ENCODE data around the gene TRIM59. TPM values are rescaled to one million over a fixed set of nuclear protein-coding genes. Genes with fewer than 3 reads are reported as not detected.
"Not testable (repeated sequence)": the region's sequence is repeated elsewhere in the genome, so short reads cannot be mapped to it uniquely, and the experiment has no call there.

The TRIM59 gene
- total and polyA plus RNA-seq, 2 experiments from 2014 or later, result 11.1 to 15.5 TPM

- Histone ChIP-seq H3K27ac (no peak overlapping the region), H3K27me3 (no peaks in the 10 kb centered on the region), H3K4me1 (ENCODE audit: low read depth) (no peaks in the 10 kb centered on the region), H3K4me3 (no peak overlapping the region), H3K9me3 (ENCODE audit: low read depth) (no peaks in the 10 kb centered on the region), H3K36me3 (no peaks in the 10 kb centered on the region)
- TF ChIP-seq, protein P1, sequence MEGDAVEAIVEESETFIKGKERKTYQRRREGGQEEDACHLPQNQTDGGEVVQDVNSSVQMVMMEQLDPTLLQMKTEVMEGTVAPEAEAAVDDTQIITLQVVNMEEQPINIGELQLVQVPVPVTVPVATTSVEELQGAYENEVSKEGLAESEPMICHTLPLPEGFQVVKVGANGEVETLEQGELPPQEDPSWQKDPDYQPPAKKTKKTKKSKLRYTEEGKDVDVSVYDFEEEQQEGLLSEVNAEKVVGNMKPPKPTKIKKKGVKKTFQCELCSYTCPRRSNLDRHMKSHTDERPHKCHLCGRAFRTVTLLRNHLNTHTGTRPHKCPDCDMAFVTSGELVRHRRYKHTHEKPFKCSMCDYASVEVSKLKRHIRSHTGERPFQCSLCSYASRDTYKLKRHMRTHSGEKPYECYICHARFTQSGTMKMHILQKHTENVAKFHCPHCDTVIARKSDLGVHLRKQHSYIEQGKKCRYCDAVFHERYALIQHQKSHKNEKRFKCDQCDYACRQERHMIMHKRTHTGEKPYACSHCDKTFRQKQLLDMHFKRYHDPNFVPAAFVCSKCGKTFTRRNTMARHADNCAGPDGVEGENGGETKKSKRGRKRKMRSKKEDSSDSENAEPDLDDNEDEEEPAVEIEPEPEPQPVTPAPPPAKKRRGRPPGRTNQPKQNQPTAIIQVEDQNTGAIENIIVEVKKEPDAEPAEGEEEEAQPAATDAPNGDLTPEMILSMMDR (IDR thresholded peaks at IDR 0.05; ENCODE audit: low read depth, low read length), result no peak
- DNase-seq (ENCODE audit: low read depth in 1 of 2, low spot score in 1 of 2), result no peak
Observed at GRCh38 chr3:160455846-160456245, 6.3 kb upstream of the TRIM59 start.

GRCh38 chr3:160454995-160455394 lies 5.4 kb upstream of the TRIM59 start:
- DNase-seq (ENCODE audit: low read depth in 1 of 2, low spot score in 1 of 2), result no peak
- Histone ChIP-seq H3K9me3 (ENCODE audit: low read depth) (no peaks in the 10 kb centered on the region), H3K4me1 (ENCODE audit: low read depth) (no peaks in the 10 kb centered on the region), H3K36me3 (no peaks in the 10 kb centered on the region), H3K27ac (no peak overlapping the region), H3K27me3 (no peaks in the 10 kb centered on the region), H3K4me3 (no peak overlapping the region)
- TF ChIP-seq, protein P1 (IDR thresholded peaks at IDR 0.05; ENCODE audit: low read depth, low read length), result no peak

DNA sequence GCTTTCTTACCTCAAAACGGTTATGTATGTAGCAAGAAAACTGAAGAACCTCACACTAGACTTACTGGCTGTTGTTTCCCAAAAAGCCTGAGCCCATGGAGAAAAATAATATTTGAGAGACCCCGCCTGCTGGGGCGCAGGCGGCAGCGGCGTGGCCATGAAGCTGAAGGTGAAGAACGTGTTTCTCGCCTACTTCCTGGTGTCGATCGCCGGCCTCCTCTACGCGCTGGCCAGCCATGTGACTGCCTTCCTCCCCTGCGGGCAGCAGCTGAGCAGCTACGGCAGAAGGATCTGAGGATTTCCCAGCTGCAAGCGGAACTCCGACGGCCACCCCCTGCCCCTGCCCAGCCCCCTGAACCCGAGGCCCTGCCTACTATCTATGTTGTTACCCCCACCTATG lies 2.7 kb upstream of the TRIM59 start:
- H3K9me3 ChIP-seq (ENCODE audit: low read depth); DNase-seq (ENCODE audit: low read depth in 1 of 2, low spot score in 1 of 2); H3K36me3 ChIP-seq; H3K4me3 ChIP-seq; H3K27me3 ChIP-seq; H3K4me1 ChIP-seq (ENCODE audit: low read depth); H3K27ac ChIP-seq: not testable (repeated sequence)

DNA sequence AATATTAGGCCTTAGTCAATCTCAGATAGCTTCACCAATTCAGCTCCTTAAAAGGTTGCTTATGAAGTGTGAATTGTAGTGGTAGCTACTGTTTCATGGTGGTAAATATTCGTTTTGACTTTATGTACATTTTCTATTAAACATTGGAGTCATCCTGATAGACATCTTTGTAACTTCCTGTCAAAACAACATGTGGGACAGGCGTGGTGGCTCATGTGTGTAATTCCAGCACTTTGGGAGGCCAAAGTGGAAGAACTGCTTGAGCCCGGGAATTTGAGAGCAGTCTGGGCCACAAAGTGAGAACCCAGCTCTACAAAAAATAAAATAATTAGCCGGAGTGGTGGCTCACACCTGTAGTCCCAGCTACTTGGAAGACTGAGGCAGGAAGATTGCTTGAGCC lies 2.0 kb upstream of the TRIM59 start:
- Histone ChIP-seq H3K4me1 (ENCODE audit: low read depth) (no peaks in the 10 kb centered on the region), H3K27me3 (no peaks in the 10 kb centered on the region), H3K27ac (no peak overlapping the region), H3K4me3 (no peak overlapping the region), H3K9me3 (ENCODE audit: low read depth) (no peaks in the 10 kb centered on the region), H3K36me3 (no peaks in the 10 kb centered on the region)
- no peak for DNase-seq (ENCODE audit: low read depth in 1 of 2, low spot score in 1 of 2)
- TF ChIP-seq, protein P1 (IDR thresholded peaks at IDR 0.05; ENCODE audit: low read depth, low read length), result no peak

DNA sequence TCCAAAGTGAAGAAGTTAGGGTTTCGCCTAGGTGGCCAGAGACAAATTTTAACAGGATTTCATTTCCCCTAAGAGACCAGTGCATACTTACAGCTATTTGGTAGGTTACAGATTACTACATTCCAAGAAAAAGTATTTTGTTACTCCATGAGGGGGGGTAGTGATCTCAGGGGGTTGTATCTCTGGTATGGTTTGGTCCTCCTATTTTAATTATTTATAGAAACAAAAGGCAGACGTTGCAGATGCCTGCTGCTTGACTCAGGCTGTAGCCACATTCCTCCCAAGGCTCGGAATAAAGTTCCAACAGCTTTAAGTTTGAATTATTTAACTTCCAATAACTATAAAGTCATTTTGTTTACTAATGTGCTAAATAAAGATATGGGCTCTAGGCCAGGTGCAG lies 1.3 kb upstream of the TRIM59 start:
- DNase-seq (ENCODE audit: low read depth in 1 of 2, low spot score in 1 of 2), result peak in 1 of 2 donors; percentile 74
- H3K27ac ChIP-seq, result no peak overlapping the region
- H3K4me3 ChIP-seq, result no peak overlapping the region
- no peaks in the 10 kb centered on the region for H3K36me3 ChIP-seq
- no peaks in the 10 kb centered on the region for H3K4me1 ChIP-seq (ENCODE audit: low read depth)
- H3K9me3 ChIP-seq (ENCODE audit: low read depth), result no peaks in the 10 kb centered on the region
- TF ChIP-seq, protein P1 (IDR thresholded peaks at IDR 0.05; ENCODE audit: low read depth, low read length), result no peak
- no peaks in the 10 kb centered on the region for H3K27me3 ChIP-seq

DNA sequence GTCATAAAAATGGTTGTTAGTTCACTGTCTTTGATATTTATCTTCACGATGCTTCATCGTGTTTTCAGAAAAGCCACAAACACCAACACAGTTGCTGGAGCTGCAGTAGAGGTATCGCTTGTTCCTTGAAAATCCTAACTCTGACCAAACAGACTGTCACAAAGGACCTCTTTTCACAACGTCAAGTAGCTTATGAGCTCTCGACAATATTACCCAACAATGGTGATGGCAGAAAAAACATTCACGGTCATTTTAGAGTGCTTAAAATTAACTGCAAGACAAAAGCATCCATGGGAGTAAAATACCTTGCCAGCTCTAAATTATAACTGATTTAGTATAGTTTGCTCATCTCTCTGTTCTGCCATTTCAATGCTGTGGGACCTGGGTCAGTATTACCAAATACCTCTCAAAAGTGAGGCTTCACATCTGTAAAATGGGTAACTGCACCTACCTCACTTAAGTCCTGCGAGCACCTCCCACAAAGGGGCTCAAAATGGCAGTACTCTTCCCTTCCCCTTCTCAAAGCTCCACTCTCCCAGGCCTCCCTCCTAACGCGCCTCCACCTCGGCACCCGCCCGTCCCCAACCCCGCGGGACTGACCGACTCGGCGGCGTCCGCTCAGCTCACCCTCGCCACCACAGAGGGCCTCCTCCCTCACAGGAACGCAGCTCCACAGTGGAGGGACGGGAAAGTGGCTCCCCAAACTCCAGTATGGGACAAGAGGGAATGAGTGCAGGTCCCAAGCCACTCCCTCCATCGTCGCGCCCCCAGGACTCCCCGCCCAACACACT lies 546 bp downstream of the TRIM59 start:
- peak overlapping the region; percentile 50 for H3K4me3 ChIP-seq
- H3K27ac ChIP-seq, result peak overlapping the region; percentile 86
- no peaks in the 10 kb centered on the region for H3K9me3 ChIP-seq (ENCODE audit: low read depth)
- no peaks in the 10 kb centered on the region for H3K36me3 ChIP-seq
- TF ChIP-seq, protein P1 (IDR thresholded peaks at IDR 0.05; ENCODE audit: low read depth, low read length), result no peak
- DNase-seq (ENCODE audit: low read depth in 1 of 2, low spot score in 1 of 2), result peak; percentile 17 to 65
- H3K27me3 ChIP-seq, result no peaks in the 10 kb centered on the region
- H3K4me1 ChIP-seq (ENCODE audit: low read depth), result no peaks in the 10 kb centered on the region
